ENCODE results near the gene DIPK1B. TPM values are rescaled to one million over a fixed set of nuclear protein-coding genes. Genes with fewer than 3 reads are reported as not detected.

DIPK1B gene
- total RNA-seq, 1 experiment from 2014 or later, result 4.0 TPM

GRCh38 chr9:136670576-136671253, 41.7 kb upstream of the DIPK1B start:
- BruUV-seq (replicated peaks), result no TSS peak
- peaks cover 18% of the 10 kb centered on the region for H3K36me3 Mint-ChIP-seq (ENCODE audit: insufficient read depth, unreplicated experiment)
- no peak overlapping the region for H3K27ac Mint-ChIP-seq (ENCODE audit: unreplicated experiment)
- DNase-seq, result no peak
- no peaks in the 10 kb centered on the region for H3K4me1 Mint-ChIP-seq (ENCODE audit: low read depth, unreplicated experiment)
- no peaks in the 10 kb centered on the region for H3K9me3 Mint-ChIP-seq (ENCODE audit: low read depth, unreplicated experiment)
- peaks cover 36% of the 10 kb centered on the region for H3K27me3 Mint-ChIP-seq (ENCODE audit: unreplicated experiment)
- intact Hi-C loops (cut with micrococcal nuclease; ENCODE audit: unreplicated experiment), result no loop called here
- no peak overlapping the region for H3K4me3 Mint-ChIP-seq (ENCODE audit: low read depth, unreplicated experiment)
- TF ChIP-seq CTCF (IDR thresholded peaks at IDR 0.05; ENCODE audit: unreplicated experiment), result no peak
- CTCF ChIA-PET, result interaction anchor here (1.5 kb wide), 1 partner anchor 23 kb away, joined by 9 read pairs; no protein-coding TSS in a partner anchor

GRCh38 chr9:136671254-136671614, 41.1 kb upstream of the DIPK1B start:
- DNase-seq, result no peak
- Mint-ChIP-seq H3K27me3 (ENCODE audit: unreplicated experiment) (peaks cover 36% of the 10 kb centered on the region), H3K36me3 (ENCODE audit: insufficient read depth, unreplicated experiment) (peaks cover 18% of the 10 kb centered on the region), H3K4me1 (ENCODE audit: low read depth, unreplicated experiment) (no peaks in the 10 kb centered on the region), H3K4me3 (ENCODE audit: low read depth, unreplicated experiment) (no peak overlapping the region), H3K27ac (ENCODE audit: unreplicated experiment) (no peak overlapping the region), H3K9me3 (ENCODE audit: low read depth, unreplicated experiment) (no peaks in the 10 kb centered on the region)
- CTCF ChIA-PET, result interaction anchor here (1.5 kb wide), 1 partner anchor 23 kb away, joined by 9 read pairs; no protein-coding TSS in a partner anchor
- intact Hi-C loops (cut with micrococcal nuclease; ENCODE audit: unreplicated experiment), result no loop called here
- BruUV-seq (replicated peaks), result no TSS peak
- TF ChIP-seq CTCF (IDR thresholded peaks at IDR 0.05; ENCODE audit: unreplicated experiment), result no peak

- intact Hi-C loops (cut with micrococcal nuclease; ENCODE audit: unreplicated experiment), result no loop called here
- TF ChIP-seq CTCF (IDR thresholded peaks at IDR 0.05; ENCODE audit: unreplicated experiment), result peak; percentile 79
- Mint-ChIP-seq H3K36me3 (ENCODE audit: insufficient read depth, unreplicated experiment) (peaks cover 18% of the 10 kb centered on the region), H3K27me3 (ENCODE audit: unreplicated experiment) (peaks cover 30% of the 10 kb centered on the region), H3K9me3 (ENCODE audit: low read depth, unreplicated experiment) (no peaks in the 10 kb centered on the region), H3K4me3 (ENCODE audit: low read depth, unreplicated experiment) (no peak overlapping the region), H3K27ac (ENCODE audit: unreplicated experiment) (no peak overlapping the region), H3K4me1 (ENCODE audit: low read depth, unreplicated experiment) (no peaks in the 10 kb centered on the region)
- BruUV-seq (replicated peaks), result no TSS peak
- DNase-seq, result peak; percentile 59
- CTCF ChIA-PET, result interaction anchor here (1.5 kb wide), 1 partner anchor 22 kb away, joined by 9 read pairs; no protein-coding TSS in a partner anchor
Observed at GRCh38 chr9:136671646-136672430, 40.5 kb upstream of the DIPK1B start.

GRCh38 chr9:136672431-136673087, 39.8 kb upstream of the DIPK1B start:
- Mint-ChIP-seq H3K9me3 (ENCODE audit: low read depth, unreplicated experiment) (no peaks in the 10 kb centered on the region), H3K4me1 (ENCODE audit: low read depth, unreplicated experiment) (no peaks in the 10 kb centered on the region), H3K27me3 (ENCODE audit: unreplicated experiment) (peaks cover 28% of the 10 kb centered on the region), H3K36me3 (ENCODE audit: insufficient read depth, unreplicated experiment) (peaks cover 18% of the 10 kb centered on the region), H3K27ac (ENCODE audit: unreplicated experiment) (no peak overlapping the region), H3K4me3 (ENCODE audit: low read depth, unreplicated experiment) (no peak overlapping the region)
- BruUV-seq (replicated peaks), result no TSS peak
- DNase-seq, result no peak
- no peak for TF ChIP-seq CTCF (IDR thresholded peaks at IDR 0.05; ENCODE audit: unreplicated experiment)
- intact Hi-C loops (cut with micrococcal nuclease; ENCODE audit: unreplicated experiment), result no loop called here
- CTCF ChIA-PET, result interaction anchor here (0.6 to 1.5 kb wide), 3 partner anchors 21 to 412 kb away, joined by 3 to 9 read pairs (median 3); no protein-coding TSS in a partner anchor
